ENCODE measurements around the gene TSSK6.

Gene TSSK6

DNA sequence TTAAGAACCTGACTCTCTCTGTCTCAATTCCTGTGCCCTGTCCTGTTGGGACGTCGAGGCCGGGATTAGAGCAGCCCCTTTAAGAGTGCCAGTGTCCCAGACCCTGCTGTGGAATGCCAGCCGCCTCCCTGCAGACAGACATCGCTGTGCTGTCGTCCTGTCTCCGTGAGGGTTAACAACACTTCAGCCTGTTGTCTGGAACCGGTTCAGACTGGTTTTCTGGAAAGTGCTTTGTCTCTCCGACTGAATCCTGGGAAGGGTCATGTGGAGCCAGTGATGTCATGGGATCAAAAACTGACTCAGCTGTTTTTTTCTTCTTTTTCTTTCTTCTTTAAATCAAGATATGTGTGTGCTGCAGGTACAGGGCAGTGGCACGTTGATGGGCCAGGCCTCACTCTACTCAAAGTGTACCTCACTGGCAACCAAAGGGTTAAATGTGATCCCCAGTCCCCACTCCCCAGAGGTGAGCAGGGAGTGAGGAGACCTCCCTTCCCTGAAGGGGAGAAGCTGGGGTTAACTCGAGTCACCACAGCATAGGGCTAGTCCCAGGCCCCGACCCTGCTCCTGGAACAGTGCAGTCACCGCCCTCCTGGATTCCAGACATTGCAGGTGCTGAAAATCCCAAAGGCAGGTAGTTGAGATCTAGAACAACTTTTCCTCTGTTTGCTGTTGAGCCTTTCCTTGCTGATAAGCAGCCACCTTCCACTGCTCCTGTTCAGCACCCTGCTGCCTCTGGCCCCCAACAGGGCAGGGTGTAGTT is 50.8 kb downstream of the TSSK6 start:
- DNase-seq (ENCODE audit: low spot score), result no peak
